Measurements from ENCODE around the gene USP47.

DNA sequence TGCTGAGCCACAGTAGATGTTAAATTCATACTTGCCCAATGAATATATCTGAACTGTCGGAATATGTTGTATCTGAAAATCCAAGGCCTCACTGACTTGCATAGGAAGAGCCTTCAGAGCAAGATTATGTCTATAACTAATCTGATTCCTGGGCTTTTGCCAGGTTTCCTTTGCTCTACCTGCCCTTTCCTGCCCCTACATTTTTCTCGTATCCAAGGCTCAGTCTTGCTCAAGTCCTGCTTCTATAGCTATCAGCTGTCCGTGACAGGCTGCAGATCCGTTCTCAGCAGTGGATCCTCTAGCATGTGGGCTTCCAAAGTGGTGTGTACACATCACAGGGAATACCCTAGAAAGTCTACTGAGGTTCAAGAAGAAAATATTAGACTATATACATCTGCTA lies 18.8 kb upstream of the USP47 start:
- no peak for TF ChIP-seq ZFP30 (CRISPR knock-in tag; IDR thresholded peaks at IDR 0.05)
- TF ChIP-seq, protein P1, sequence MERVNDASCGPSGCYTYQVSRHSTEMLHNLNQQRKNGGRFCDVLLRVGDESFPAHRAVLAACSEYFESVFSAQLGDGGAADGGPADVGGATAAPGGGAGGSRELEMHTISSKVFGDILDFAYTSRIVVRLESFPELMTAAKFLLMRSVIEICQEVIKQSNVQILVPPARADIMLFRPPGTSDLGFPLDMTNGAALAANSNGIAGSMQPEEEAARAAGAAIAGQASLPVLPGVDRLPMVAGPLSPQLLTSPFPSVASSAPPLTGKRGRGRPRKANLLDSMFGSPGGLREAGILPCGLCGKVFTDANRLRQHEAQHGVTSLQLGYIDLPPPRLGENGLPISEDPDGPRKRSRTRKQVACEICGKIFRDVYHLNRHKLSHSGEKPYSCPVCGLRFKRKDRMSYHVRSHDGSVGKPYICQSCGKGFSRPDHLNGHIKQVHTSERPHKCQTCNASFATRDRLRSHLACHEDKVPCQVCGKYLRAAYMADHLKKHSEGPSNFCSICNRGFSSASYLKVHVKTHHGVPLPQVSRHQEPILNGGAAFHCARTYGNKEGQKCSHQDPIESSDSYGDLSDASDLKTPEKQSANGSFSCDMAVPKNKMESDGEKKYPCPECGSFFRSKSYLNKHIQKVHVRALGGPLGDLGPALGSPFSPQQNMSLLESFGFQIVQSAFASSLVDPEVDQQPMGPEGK (CRISPR knock-in tag; IDR thresholded peaks at IDR 0.05; ENCODE audit: borderline replicate concordance) = no peak
- no peak for TF ChIP-seq ZC3H10 (CRISPR knock-in tag; IDR thresholded peaks at IDR 0.05)
- TF ChIP-seq TCF4 (CRISPR knock-in tag; IDR thresholded peaks at IDR 0.05; ENCODE audit: borderline replicate concordance) = no peak

Data from SK-N-SH treated with all-trans-retinoic acid at 6 μM for 48 hours (cell line).